Lower lobe of right lung (tissue), 2 donors: ENCODE data around the gene PTPRD. TPM values are rescaled to one million over a fixed set of nuclear protein-coding genes. Genes with fewer than 3 reads are reported as not detected.

Source experiments
- ATAC-seq, 2 donors: fragments of 200-7000 bp; cut with Tn5 transposase; one replicate each; pipeline ENCODE4 v1.9.1; 2020 to 2022; ENCODE audit warnings: mild to moderate bottlenecking in 2 of 2, moderate library complexity in 2 of 2
- DNase-seq: peaks from one replicate; pipeline ENCODE4 v3.0.0-alpha.2; 2020
- H3K27ac ChIP-seq: fragments of 200-600 bp; one replicate; pipeline ENCODE4 v1.8.0; 2022
- H3K27me3 ChIP-seq: fragments of 200-600 bp; one replicate; pipeline ENCODE4 v1.8.0; 2022; ENCODE audit warnings: low read depth
- H3K36me3 ChIP-seq: fragments of 200-600 bp; one replicate; pipeline ENCODE4 v1.8.0; 2022; ENCODE audit warnings: mild to moderate bottlenecking
- H3K4me1 ChIP-seq: fragments of 200-600 bp; one replicate; pipeline ENCODE4 v1.8.0; 2022
- H3K4me3 ChIP-seq: fragments of 200-600 bp; one replicate; pipeline ENCODE4 v1.8.0; 2022; ENCODE audit warnings: mild to moderate bottlenecking
- H3K9me3 ChIP-seq: fragments of 200-600 bp; one replicate; pipeline ENCODE4 v1.8.0; 2022
- intact Hi-C: fragments of 100-400 bp; cut with DNase I; formaldehyde crosslinking; loops from one replicate; pipeline ENCODE4 v1.11.0; 2022
- total RNA-seq: library from RNA; stranded (reverse); fragmentation: NEBNext Ultra II Directional; extraction: Animal tissue kit (Norgen Biotek cat#: 25700); gene quantifications from one replicate; pipeline ENCODE4 v1.2.1, GENCODE V29; 2021
- TF ChIP-seq, protein P1 (sequence below): fragments of 200-600 bp; IDR thresholded peaks from one replicate; pipeline ENCODE4 v1.8.0; 2022; ENCODE audit warnings: antibody characterized with exemption, mild to moderate bottlenecking
- donor health status: DM: no; HTN: yes; CAD: no; lungs with severe emphysema.

PTPRD gene
- total RNA-seq, 1 donor from 2014 or later, result 17.2 TPM

DNA sequence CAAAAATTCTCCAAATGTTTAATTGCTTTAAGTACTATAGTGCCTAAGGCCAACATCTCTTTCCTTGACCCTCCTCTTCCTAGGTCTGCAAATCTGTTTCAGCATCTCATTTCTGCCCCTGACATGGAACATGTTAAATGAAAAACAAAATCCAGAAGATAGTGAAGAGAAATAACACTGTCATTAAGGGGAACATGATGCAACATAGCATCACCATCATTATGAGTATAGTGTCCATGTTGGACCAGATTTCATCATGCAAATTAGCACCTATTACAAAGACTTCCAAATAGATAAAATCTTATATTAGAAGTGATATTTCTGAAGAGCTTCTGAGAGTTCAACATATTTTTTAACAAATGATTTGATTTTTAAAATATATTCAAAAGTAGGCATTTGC, 375.2 kb downstream of the PTPRD start:
- no peak overlapping the region for H3K27ac ChIP-seq
- intact Hi-C loops, result no loop called here
- DNase-seq, result no peak
- no peaks in the 10 kb centered on the region for H3K4me1 ChIP-seq
- no peak for ATAC-seq
- no peaks in the 10 kb centered on the region for H3K36me3 ChIP-seq
- no peaks in the 10 kb centered on the region for H3K9me3 ChIP-seq
- no peaks in the 10 kb centered on the region for H3K27me3 ChIP-seq
- no peak overlapping the region for H3K4me3 ChIP-seq
- TF ChIP-seq, protein P1, sequence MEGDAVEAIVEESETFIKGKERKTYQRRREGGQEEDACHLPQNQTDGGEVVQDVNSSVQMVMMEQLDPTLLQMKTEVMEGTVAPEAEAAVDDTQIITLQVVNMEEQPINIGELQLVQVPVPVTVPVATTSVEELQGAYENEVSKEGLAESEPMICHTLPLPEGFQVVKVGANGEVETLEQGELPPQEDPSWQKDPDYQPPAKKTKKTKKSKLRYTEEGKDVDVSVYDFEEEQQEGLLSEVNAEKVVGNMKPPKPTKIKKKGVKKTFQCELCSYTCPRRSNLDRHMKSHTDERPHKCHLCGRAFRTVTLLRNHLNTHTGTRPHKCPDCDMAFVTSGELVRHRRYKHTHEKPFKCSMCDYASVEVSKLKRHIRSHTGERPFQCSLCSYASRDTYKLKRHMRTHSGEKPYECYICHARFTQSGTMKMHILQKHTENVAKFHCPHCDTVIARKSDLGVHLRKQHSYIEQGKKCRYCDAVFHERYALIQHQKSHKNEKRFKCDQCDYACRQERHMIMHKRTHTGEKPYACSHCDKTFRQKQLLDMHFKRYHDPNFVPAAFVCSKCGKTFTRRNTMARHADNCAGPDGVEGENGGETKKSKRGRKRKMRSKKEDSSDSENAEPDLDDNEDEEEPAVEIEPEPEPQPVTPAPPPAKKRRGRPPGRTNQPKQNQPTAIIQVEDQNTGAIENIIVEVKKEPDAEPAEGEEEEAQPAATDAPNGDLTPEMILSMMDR, result no peak

DNA sequence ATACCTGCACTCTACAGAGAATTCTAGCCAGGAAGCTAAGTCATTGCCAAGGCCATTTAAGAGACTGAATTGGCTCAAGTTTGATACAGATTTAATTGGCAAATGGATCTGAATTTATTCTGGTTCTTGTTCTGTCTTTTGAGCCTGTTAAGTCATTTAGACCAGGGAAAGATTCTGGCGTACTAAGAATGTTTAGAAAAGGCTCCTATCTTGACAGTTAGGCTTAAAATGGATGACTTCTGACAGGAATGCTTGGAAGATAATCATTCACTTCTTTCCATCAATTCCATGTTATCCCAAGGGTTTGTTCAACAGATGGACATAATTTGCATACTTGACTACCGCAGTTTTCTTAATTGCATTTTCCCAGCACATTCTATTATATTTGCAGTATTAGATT, 376.6 kb downstream of the PTPRD start:
- H3K27ac ChIP-seq, result no peak overlapping the region
- H3K4me3 ChIP-seq, result no peak overlapping the region
- intact Hi-C loops, result no loop called here
- no peaks in the 10 kb centered on the region for H3K36me3 ChIP-seq
- ATAC-seq (no peak), DNase-seq (no peak)
- no peaks in the 10 kb centered on the region for H3K27me3 ChIP-seq
- no peaks in the 10 kb centered on the region for H3K4me1 ChIP-seq
- H3K9me3 ChIP-seq, result no peaks in the 10 kb centered on the region
- TF ChIP-seq, protein P1, result no peak

DNA sequence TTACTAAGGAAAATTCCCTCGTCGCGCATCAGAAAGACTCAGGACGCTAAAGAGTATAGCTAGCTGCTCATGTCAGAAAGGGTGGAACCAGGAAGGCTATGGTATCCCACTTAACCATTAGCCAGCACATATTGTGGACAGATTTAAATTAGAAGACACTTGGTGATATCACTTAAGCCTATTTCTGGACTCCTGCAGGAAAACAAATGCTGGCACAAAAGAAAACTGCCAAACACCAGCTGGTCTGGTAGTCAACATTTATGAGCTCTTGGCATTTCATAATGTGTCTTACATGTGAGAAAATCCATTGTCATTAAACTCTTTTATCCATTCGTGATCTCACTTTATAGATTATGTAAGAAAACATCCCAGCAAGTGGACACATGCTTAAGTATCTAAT, 377.4 kb downstream of the PTPRD start:
- no peak overlapping the region for H3K4me3 ChIP-seq
- ATAC-seq (no peak), DNase-seq (no peak)
- no peaks in the 10 kb centered on the region for H3K9me3 ChIP-seq
- no peak overlapping the region for H3K27ac ChIP-seq
- no peaks in the 10 kb centered on the region for H3K27me3 ChIP-seq
- H3K36me3 ChIP-seq, result no peaks in the 10 kb centered on the region
- TF ChIP-seq, protein P1, result no peak
- intact Hi-C loops, result no loop called here
- no peaks in the 10 kb centered on the region for H3K4me1 ChIP-seq

DNA sequence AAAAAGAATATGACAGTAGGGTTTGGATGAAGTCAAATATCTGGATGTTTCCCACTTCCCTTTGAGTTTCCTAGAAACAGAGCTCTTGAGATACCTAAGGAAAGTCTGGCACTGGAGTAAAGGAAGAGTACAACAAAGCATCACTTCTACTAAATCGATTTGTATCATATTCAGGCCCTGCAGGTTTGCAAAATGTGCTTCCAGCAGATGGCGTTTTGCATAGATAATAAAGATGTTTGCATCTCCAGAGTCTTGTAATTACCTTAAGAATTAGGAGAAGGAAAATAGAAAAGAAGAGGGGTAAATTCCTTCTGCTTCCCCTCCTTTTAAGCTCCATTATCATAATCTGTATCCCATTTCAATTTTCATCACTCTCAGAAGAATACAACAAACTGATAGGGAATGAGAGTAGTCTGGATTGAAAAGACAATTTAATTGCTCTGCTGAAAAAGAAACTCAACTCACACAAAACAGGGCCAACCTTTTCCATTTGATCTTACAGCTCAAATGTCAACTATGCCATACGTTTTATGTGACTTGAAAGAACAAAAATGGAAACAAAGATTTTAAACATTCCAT, 380.4 kb downstream of the PTPRD start:
- Histone ChIP-seq H3K27me3 (no peaks in the 10 kb centered on the region), H3K4me3 (no peak overlapping the region), H3K4me1 (no peaks in the 10 kb centered on the region), H3K27ac (no peak overlapping the region), H3K9me3 (no peaks in the 10 kb centered on the region), H3K36me3 (no peaks in the 10 kb centered on the region)
- ATAC-seq (no peak), DNase-seq (no peak)
- TF ChIP-seq, protein P1, result no peak
- intact Hi-C loops, result no loop called here

DNA sequence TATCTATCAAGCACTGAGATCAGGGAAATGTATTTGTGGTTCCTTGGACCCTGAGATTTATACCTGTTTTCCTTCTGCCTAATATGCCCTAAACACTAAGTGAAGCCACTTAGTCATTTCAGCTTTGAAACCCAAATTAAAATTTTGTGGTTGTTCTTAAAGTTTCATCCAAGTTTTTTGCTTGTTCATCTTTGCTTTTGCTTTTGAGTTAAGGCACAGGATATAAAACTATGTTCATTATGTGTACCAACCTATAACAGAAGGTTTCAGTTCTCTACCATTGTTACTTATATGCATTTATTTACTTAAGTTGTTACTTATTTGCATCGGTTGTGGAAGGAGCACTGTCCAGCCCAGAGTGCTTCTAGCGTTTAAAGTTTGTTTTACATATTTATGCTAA, 382.3 kb downstream of the PTPRD start:
- Histone ChIP-seq H3K36me3 (no peaks in the 10 kb centered on the region), H3K27ac (no peak overlapping the region), H3K27me3 (no peaks in the 10 kb centered on the region), H3K9me3 (no peaks in the 10 kb centered on the region), H3K4me3 (no peak overlapping the region), H3K4me1 (no peaks in the 10 kb centered on the region)
- DNase-seq (no peak), ATAC-seq (no peak)
- intact Hi-C loops, result no loop called here
- TF ChIP-seq, protein P1, result no peak

DNA sequence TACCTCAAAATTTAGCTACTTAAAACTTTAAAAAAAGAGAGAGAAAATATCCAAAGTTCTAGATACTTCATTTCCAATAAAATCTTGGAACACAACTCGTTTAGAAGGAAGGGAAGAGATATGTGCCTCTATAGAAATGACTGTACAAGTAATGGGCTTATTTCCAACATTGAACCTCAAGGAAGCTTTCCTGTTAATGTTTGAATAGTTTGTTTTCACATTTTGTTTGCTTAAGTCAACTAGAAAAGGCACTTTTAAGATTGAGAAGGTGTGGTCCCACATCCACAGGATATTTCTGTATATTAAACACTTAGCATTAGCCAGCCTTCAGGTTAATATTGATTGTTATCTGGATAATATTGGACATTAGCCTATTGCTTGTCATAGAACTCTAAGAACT, 384.7 kb downstream of the PTPRD start:
- no peaks in the 10 kb centered on the region for H3K9me3 ChIP-seq
- no peaks in the 10 kb centered on the region for H3K4me1 ChIP-seq
- H3K27ac ChIP-seq, result no peak overlapping the region
- DNase-seq (no peak), ATAC-seq (peak in 1 of 2 donors; percentile 55)
- TF ChIP-seq, protein P1, result no peak
- no peaks in the 10 kb centered on the region for H3K36me3 ChIP-seq
- H3K27me3 ChIP-seq, result no peaks in the 10 kb centered on the region
- intact Hi-C loops, result no loop called here
- H3K4me3 ChIP-seq, result no peak overlapping the region
